Measurements from ENCODE around the gene ALKBH5.

- TF ChIP-seq SMC3 (IDR thresholded peaks at IDR 0.05; ENCODE audit: low read depth, low read length) = no peak
- TF ChIP-seq JUND (IDR thresholded peaks at IDR 0.05) = no peak
- TF ChIP-seq NRF1 (IDR thresholded peaks at IDR 0.05; ENCODE audit: low read depth, low read length) = no peak
- TF ChIP-seq CTCF (IDR thresholded peaks at IDR 0.05) = no peak
- TF ChIP-seq FOSL2 (IDR thresholded peaks at IDR 0.05; ENCODE audit: borderline replicate concordance, low read depth) = no peak
- no peak for TF ChIP-seq GABPA (IDR thresholded peaks at IDR 0.05; ENCODE audit: low read depth)
- no peak for TF ChIP-seq REST (IDR thresholded peaks at IDR 0.05; ENCODE audit: low read depth, low read length)
- TF ChIP-seq MXI1 (IDR thresholded peaks at IDR 0.05; ENCODE audit: low read depth, low read length) = no peak
- no peak for TF ChIP-seq POLR2AphosphoS5 (IDR thresholded peaks at IDR 0.05; ENCODE audit: low read depth, low read length)
- no peak for TF ChIP-seq EP300 (IDR thresholded peaks at IDR 0.05; ENCODE audit: borderline replicate concordance in 1 of 2, low read depth in 1 of 2, low read length in 1 of 2)
Observed at GRCh38 chr17:18185832-18186626, 2.4 kb downstream of the ALKBH5 start.
